Measurements from ENCODE around the gene ABCC5.

GRCh38 chr3:183980403-183980802 lies 37.3 kb downstream of the ABCC5 start:
- TF ChIP-seq POLR2A (IDR thresholded peaks at IDR 0.05; ENCODE audit: low read length) (no peak), GATA1 (IDR thresholded peaks at IDR 0.05; ENCODE audit: low read depth, low read length) (no peak)
